DMS79 treated with DMSO at 0.1 percent for 48 hours (cell line): ENCODE data around the gene KCNK16.
A peak's percentile ranks its signal among the peaks of the same experiment; 100 is the strongest.

Source experiments
- DNase-seq: peaks from one replicate; lab custom pipeline; 2025; lab: John Stamatoyannopoulos, UW

Gene KCNK16

GRCh38 chr6:39341937-39342336, 19.4 kb upstream of the KCNK16 start:
- DNase-seq: no peak

GRCh38 chr6:39341352-39341751, 18.9 kb upstream of the KCNK16 start:
- DNase-seq: no peak

DNA sequence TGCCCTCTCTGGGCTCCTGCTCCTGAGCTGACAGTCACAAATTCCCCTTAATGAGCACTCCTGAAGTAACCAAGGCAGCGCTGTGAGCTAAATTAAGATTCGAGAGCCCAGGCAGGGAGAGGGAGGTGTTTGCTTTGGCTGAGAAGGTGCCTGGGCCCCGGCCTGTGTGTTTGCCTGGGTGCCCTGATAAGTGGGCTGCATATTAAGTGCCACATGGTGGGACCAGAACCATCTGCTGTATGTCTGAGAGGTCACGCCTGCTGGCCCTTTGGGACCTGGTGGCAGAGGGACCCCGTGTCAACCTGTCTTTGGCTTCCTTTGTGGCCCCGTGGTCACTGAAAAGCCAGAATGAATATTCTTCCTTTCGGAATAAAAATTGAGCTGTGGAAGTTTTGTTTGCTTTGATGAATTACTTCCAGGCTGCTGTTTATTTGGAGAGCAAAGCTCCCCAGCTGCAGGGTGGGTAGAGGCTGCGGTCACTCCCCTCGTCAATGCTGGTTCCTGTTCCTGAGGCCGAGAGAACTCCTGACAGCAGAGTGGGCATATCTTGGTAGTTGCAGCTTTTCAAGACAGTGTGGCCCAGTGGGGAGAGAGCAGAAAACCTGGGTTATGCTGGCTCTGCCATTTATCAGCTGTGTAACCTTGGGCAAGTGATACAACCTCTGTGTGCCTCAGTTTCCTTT, 17.5 kb upstream of the KCNK16 start:
- peak; percentile 98 for DNase-seq

DNA sequence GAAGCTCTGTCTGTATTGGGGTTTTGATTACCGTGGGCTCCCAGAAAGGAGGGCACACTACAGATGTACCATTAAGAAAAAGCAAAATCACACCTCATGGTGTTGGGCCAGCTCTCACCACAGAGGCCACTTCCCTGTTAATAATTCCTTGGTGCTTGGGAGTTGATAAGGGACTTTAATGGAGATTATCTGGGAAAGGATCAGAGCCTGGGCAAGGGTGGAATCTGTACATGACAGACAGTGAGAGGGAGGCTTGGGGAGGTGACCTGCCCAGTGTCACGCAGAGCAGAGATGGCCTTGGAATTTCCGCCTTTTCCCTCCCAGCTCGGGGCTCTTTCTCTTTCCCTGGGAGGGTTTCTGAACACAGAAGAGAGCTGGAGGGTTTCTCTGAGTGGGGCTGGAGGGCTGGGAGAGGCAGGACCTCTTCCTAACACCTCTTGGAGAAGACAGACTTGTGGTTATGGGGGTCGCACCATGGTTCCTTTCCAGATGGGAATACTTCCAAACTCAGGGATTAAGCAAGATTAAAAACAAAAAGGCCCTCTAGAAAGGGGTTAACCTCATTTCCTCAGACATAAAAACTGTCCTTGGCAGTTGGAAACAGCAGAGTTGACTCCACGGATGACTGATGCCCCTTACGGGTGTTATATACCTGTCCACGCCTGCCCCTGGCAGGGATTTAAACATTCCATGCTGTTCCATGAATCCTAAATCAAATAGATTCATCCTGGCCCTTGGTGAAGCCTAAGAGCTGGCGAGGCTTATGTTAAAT, 16.8 kb upstream of the KCNK16 start:
- DNase-seq: peak; percentile 86

- DNase-seq: no peak
These were observed 15.9 kb upstream of the KCNK16 start for GRCh38 chr6:39338397-39338796.

GRCh38 chr6:39335780-39336545, 13.5 kb upstream of the KCNK16 start:
- no peak for DNase-seq

GRCh38 chr6:39333644-39334438, 11.3 kb upstream of the KCNK16 start:
- no peak for DNase-seq

DNA sequence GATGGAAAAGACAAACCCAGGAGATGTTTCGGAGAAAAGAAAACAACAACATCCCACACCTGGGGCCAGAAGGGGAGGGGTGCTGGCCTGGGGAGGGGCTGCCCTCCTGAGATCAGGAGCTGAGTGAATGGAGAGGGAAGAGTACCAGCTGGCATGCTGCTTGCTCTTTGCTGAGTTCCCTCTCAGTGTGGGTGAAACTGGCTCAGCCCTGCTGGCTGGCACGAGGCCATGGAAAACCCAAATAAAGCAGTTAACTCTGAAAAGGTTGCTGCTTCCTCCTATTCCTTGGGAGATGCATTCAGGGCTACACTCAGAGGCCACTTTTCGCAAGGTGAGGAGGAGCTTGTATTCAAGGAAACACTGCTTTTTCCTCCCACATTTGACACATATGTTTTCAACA, 8.0 kb upstream of the KCNK16 start:
- peak; percentile 93 for DNase-seq

GRCh38 chr6:39330057-39330456, 7.6 kb upstream of the KCNK16 start:
- peak; percentile 37 for DNase-seq

DNA sequence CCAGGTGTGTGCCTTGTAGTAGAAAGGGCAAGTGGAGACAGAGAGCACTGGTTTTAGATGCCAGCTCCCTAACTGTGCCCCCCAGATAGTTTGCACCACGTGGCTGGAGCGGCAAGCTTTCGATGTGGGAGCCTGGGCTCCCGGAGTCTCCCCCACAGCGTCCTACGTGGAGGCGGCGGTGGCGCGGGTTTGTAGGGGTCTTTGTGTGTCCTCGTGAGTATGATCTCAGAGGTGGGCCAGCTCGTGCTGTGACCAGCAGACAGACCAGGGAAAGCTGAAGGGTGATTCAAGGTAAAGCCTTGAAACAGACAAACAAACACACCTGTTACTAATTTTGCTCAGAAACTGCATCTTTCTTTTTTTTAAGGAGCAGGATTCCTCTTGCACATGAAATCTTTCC, 5.6 kb upstream of the KCNK16 start:
- DNase-seq: no peak

DNA sequence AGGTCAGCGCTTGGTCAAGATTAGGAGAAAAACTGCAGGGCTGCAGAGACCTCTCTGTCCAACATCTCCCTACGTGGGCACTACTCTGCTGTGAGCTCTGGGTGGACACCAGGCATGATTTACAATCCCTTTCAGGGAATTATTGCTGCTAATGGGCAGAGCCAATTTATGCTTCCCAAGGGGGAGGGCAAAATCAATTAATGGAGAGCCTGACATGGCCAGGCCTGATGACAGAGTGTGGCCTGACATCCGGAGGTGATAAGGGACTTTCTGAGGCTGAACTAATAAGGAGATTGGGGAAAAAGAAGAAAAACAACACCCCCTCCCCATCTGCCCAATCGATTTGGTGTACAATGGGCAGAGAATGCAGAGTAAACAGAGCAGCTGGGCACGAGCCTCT, 5.0 kb upstream of the KCNK16 start:
- peak; percentile 33 for DNase-seq

- DNase-seq: no peak
These were observed 741 bp downstream of the KCNK16 start for GRCh38 chr6:39321761-39322160.

DNA sequence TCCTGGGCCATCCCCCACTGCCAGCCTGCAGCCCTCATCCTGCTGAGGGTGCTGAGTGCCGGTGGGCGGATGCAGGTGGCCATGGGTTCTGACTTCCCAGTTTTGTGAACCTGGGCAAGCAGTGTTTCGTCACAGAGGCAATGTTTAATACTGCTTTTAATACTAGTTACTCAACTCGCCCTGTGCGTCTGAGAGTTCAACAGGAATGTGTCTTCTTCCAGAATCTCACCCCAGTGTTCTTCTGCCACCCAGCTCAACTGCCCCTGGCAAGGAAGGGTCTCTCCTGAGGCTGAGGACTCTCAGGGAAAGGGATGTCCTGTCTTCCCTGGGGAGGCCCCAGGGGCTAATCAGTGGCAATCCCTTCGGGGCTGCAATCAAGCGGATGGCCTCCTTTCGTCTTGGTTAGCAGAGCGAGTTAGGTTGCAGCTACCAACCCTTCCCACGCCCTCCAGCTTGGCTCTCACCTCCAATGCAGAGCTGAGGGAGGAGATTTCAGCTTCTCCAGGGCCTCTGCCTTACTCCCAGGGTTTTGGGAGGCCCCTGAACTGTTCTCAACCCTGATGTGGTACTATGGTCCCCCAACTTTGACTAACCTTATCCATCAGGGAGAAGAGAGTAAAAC, 2.0 kb downstream of the KCNK16 start:
- no peak for DNase-seq

DNA sequence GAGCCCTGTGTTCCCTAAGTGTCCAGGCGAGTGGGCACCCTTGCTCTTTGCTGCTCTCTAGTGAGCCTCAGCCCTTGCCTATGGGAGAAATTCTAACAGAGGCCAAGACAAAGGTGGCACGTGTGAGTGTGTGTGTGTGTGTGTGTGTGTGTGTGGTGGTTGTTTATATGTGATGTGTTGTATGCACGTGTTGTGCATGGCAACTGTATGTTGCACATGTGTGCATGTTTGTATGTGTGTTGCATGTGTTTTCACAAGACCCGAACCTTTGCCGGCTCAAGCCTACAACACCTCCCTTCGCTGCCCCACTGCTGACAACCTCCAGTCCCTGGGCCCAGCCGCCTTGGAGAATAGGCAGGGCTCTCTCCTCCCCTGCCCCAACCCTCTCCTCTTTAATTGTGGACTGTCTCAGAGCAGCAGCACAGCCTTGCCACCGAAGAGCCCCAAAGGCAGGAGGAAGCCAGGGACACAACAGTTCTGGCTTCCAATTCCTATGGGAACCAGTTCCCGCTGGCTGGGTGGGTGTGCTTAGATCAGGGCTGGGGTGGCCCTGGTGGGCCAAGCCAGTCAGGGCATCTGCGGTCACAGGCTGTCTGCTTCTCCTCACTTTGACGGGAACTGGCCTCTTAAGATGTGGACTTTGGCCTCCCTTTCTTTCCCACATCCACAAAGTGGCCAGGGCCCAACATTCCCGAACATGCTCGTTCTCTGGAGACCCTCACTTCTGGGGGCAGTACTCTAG, 2.7 kb downstream of the KCNK16 start:
- no peak for DNase-seq

GRCh38 chr6:39317256-39317655, 5.2 kb downstream of the KCNK16 start:
- DNase-seq: no peak

- peak; percentile 42 for DNase-seq
These were observed 8.2 kb downstream of the KCNK16 start, which contains the start of gene KCNK17 for GRCh38 chr6:39314273-39314795. Gene KCNK17, minus strand, starts transcription at chr6:39314419. Its CDS starts 99 bp downstream, at chr6:39314320.

- DNase-seq: no peak
These were observed 8.8 kb downstream of the KCNK16 start for GRCh38 chr6:39313526-39314272.

DNA sequence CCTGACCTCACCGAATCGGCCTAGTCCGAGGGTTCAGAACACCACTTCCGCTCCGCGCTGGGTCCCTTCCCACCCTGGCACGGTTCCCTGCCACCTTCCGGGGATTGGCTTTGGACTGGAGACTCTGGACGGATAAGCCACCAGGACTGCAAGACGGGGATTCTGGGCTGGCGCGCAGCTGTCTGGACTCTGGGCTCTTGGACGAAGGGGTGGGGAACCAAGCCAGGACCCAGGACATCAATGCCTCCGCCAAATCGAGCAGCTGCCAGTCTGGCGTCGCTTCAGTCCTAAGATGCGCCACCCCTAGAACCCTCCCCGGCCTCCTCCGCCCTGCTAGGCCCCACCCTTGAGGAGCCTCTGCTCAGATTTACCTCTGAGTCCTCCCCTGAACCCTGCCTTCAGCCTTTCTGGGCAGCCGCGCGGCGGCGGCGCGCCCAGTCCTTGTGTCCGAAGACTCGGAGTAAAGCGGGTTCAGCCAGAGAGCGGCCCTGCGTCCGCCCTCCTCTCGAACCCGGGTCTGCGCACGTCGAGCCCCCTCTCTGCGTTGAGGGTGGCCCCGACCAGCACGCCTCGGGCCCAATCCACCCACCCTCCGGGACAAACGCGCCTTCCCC, 9.5 kb downstream of the KCNK16 start:
- DNase-seq: peak; percentile 56

DNA sequence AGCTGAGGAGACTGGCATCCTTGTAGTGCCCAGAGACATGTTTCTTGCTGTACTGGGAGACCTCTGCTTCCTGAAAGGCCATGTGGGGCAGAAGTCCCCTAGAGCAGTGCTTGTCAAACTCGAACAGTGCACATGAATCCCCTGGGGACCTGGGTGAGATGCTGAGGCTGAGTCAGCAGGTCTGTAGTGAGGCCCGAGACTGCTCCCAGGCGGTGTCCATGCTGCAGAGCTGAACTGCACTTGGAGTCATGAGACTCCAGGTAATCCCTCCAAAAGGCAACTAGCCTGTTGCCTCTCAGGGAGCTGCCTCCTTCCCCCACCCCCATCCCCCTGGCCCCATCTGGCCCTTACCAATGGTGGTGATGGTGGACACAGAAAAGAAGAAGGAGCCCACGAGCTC, 12.0 kb downstream of the KCNK16 start:
- no peak for DNase-seq
